SU-DHL-6 (cell line): ENCODE data around the gene UBE3B.

Experiments
- EZH2phosphoT487 ChIP-seq: fragments of 200-600 bp; sonication (generic), shearing (Covaris generic); conservative IDR thresholded peaks from 2 replicates; pipeline ENCODE4 v1.6.1; 2018; ENCODE audit warnings: mild to moderate bottlenecking, antibody characterized with exemption, low read length, moderate library complexity, mixed read lengths
- TF ChIP-seq, protein P1 (sequence below): fragments of 200-600 bp; sonication (generic); IDR thresholded peaks from one replicate; pipeline ENCODE4 v1.5.1; 2017; ENCODE audit warnings: antibody characterized with exemption, mild to moderate bottlenecking, low read length, moderate library complexity; ENCODE audit not compliant: insufficient read depth, poor library complexity, severe bottlenecking

DNA sequence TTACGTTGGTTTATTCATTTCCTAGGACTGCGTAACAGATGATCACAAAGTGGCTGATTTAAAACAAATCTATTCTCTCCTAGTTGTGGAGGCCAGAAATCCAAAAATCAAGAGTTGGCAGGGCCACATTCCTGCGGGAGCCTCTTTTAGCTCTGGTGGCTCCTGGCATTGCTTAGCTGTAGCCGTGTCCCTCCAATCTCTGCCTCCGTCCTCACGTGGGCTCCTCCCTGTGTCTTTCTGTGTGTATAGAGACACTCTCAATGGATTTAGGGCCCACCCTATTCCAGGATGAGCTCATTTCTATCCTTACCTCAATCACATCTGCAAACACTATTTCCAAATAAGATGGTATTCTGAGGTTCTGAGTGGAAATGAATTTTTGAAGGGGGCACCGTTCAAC, 42.9 kb upstream of the UBE3B start:
- TF ChIP-seq, protein P1, sequence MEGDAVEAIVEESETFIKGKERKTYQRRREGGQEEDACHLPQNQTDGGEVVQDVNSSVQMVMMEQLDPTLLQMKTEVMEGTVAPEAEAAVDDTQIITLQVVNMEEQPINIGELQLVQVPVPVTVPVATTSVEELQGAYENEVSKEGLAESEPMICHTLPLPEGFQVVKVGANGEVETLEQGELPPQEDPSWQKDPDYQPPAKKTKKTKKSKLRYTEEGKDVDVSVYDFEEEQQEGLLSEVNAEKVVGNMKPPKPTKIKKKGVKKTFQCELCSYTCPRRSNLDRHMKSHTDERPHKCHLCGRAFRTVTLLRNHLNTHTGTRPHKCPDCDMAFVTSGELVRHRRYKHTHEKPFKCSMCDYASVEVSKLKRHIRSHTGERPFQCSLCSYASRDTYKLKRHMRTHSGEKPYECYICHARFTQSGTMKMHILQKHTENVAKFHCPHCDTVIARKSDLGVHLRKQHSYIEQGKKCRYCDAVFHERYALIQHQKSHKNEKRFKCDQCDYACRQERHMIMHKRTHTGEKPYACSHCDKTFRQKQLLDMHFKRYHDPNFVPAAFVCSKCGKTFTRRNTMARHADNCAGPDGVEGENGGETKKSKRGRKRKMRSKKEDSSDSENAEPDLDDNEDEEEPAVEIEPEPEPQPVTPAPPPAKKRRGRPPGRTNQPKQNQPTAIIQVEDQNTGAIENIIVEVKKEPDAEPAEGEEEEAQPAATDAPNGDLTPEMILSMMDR = no peak
- no peak for TF ChIP-seq EZH2phosphoT487
